Neural progenitor cell (in vitro differentiated cells): ENCODE results near the gene ZNF598.

Experiments
- EZH2 ChIP-seq: fragments of 200-600 bp; sonication (generic); IDR thresholded peaks from 2 replicates; pipeline ENCODE4 v1.6.1; 2017; ENCODE audit warnings: antibody characterized with exemption, mild to moderate bottlenecking, moderate library complexity
- TF ChIP-seq, protein P1 (sequence below): fragments of 200-600 bp; sonication (generic); IDR thresholded peaks from 2 replicates; pipeline ENCODE4 v1.5.1; 2017; ENCODE audit warnings: antibody characterized with exemption, mild to moderate bottlenecking

DNA sequence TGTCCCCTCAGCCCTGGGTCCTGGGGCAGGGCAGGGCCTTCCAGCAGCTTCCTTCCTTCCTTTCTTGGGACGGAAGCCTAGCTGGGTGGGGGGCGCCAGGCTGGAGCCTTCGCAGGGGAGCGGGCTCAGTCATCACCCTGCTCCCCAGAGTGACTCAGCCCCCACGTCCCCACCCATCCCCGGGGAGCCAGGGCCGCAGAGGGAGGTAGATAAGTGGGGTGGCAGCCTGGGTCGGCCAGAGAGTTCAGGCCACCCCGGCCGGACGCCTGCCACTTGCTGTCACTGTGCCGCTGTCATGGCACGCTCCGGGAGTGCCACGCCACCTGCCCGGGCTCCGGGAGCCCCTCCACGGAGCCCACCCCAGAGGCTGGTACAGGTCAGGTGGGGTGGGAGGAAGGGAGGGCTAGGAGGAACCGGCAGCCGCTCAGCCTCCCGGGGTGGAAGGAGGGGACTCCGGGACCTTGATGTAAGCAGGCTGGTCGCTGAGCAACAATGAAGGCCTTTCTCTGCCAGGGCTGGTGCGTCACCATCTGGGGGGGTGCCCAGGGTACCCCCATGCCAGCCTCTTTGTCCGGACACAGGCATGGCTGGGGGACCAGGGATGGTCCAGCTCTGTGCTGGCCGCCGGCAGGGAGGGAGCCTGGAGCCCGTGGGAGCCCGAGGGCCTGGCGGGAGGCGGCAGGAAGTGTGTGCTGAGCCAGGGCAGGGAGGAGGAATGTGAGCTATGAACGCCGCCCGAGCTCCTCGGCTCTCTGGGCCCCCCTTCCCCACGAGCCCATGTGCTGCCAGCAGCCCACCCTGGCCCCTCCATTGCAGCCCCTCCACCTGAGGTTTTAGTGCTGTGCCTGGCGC is 23.7 kb upstream of the ZNF598 start:
- no peak for TF ChIP-seq EZH2
- TF ChIP-seq, protein P1, sequence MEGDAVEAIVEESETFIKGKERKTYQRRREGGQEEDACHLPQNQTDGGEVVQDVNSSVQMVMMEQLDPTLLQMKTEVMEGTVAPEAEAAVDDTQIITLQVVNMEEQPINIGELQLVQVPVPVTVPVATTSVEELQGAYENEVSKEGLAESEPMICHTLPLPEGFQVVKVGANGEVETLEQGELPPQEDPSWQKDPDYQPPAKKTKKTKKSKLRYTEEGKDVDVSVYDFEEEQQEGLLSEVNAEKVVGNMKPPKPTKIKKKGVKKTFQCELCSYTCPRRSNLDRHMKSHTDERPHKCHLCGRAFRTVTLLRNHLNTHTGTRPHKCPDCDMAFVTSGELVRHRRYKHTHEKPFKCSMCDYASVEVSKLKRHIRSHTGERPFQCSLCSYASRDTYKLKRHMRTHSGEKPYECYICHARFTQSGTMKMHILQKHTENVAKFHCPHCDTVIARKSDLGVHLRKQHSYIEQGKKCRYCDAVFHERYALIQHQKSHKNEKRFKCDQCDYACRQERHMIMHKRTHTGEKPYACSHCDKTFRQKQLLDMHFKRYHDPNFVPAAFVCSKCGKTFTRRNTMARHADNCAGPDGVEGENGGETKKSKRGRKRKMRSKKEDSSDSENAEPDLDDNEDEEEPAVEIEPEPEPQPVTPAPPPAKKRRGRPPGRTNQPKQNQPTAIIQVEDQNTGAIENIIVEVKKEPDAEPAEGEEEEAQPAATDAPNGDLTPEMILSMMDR = no peak
